ENCODE results near the gene TALDO1.

DNA sequence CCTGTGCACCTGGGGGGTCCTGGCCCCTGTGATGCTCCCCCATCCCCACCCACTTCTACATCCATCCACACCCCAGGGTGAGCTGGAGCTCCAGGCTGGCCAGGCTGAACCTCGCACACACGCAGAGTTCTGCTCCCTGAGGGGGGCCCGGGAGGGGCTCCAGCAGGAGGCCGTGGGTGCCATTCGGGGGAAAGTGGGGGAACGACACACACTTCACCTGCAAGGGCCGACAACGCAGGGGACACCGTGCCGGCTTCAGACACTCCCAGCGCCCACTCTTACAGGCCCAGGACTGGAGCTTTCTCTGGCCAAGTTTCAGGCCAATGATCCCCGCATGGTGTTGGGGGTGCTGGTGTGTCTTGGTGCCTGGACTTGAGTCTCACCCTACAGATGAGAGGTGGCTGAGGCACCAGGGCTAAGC lies 20.0 kb upstream of the TALDO1 start:
- TF ChIP-seq, protein P1, sequence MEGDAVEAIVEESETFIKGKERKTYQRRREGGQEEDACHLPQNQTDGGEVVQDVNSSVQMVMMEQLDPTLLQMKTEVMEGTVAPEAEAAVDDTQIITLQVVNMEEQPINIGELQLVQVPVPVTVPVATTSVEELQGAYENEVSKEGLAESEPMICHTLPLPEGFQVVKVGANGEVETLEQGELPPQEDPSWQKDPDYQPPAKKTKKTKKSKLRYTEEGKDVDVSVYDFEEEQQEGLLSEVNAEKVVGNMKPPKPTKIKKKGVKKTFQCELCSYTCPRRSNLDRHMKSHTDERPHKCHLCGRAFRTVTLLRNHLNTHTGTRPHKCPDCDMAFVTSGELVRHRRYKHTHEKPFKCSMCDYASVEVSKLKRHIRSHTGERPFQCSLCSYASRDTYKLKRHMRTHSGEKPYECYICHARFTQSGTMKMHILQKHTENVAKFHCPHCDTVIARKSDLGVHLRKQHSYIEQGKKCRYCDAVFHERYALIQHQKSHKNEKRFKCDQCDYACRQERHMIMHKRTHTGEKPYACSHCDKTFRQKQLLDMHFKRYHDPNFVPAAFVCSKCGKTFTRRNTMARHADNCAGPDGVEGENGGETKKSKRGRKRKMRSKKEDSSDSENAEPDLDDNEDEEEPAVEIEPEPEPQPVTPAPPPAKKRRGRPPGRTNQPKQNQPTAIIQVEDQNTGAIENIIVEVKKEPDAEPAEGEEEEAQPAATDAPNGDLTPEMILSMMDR (IDR thresholded peaks at IDR 0.05; ENCODE audit: low read length), result no peak
- no peak for TF ChIP-seq EZH2phosphoT487 (IDR thresholded peaks at IDR 0.05; ENCODE audit: low read length)
- TF ChIP-seq EZH2 (optimal IDR thresholded peaks at IDR 0.05; ENCODE audit: low read depth, low read length), result no peak

Data from MM.1S (cell line).